Activated CD4-positive, alpha-beta T cell treated with anti-CD3 and anti-CD28 coated beads for 36 hours (primary cell): Measurements from ENCODE around the gene BCL2L2. TPM values are rescaled to one million over a fixed set of nuclear protein-coding genes. Genes with fewer than 3 reads are reported as not detected.
A peak's percentile ranks its signal among the peaks of the same experiment; 100 is the strongest.

ENCODE experiments used
- ATAC-seq: fragments of 200-7000 bp; cut with Tn5 transposase; one replicate; pipeline ENCODE4 v1.10.0; 2021; ENCODE audit warnings: mild to moderate bottlenecking, moderate library complexity
- CTCF ChIA-PET: fragments of 350-600 bp; sonication (Branson Sonifier 250); formaldehyde crosslinking; loops from one replicate; lab custom pipeline; 2021; ENCODE audit warnings: antibody characterized with exemption; lab: Charles Lee
- POLR2A ChIA-PET: fragments of 350-600 bp; sonication (Branson Sonifier 250); formaldehyde crosslinking; loops from one replicate; lab custom pipeline; 2021; ENCODE audit warnings: antibody characterized with exemption, inconsistent platforms; lab: Charles Lee
- DNase-seq: peaks from one replicate; pipeline ENCODE4 v3.0.0-alpha.2; 2020
- H3K27ac Mint-ChIP-seq: one replicate; pipeline ENCODE4 v1.8.0; 2021; ENCODE audit warnings: mixed read lengths
- H3K27me3 Mint-ChIP-seq: one replicate; pipeline ENCODE4 v1.8.0; 2021; ENCODE audit warnings: mixed read lengths
- H3K36me3 Mint-ChIP-seq: one replicate; pipeline ENCODE4 v1.8.0; 2021; ENCODE audit warnings: low read depth, mixed read lengths
- H3K4me1 Mint-ChIP-seq: one replicate; pipeline ENCODE4 v1.8.0; 2021; ENCODE audit warnings: mixed read lengths
- H3K4me3 Mint-ChIP-seq: one replicate; pipeline ENCODE4 v1.8.0; 2021; ENCODE audit warnings: mild to moderate bottlenecking, moderate library complexity, mixed read lengths
- H3K9me3 Mint-ChIP-seq: one replicate; pipeline ENCODE4 v1.8.0; 2021; ENCODE audit warnings: low read depth, mixed read lengths
- intact Hi-C, 2 experiments: fragments of 100-400 bp; cut with DNase I in 1 of 2; cut with micrococcal nuclease in 1 of 2; formaldehyde crosslinking; loops; one replicate each; pipeline versions ENCODE4 v1.14.2 to v1.15.1; 2022 to 2024; cut with DNase I, micrococcal nuclease
- total RNA-seq, 2 experiments: library from RNA; stranded (reverse); gene quantifications; one replicate each; pipeline ENCODE4 v1.2.3, GENCODE V29; 2021

Gene BCL2L2
- total RNA-seq, 2 experiments from 2014 or later, result 0.73 to 1.2 TPM

- POLR2A ChIA-PET, result no interaction called here
- intact Hi-C loops, result no loop called here
- no peaks in the 10 kb centered on the region for H3K9me3 Mint-ChIP-seq
- H3K27ac Mint-ChIP-seq, result no peak overlapping the region
- H3K4me3 Mint-ChIP-seq, result no peak overlapping the region
- CTCF ChIA-PET, result interaction anchor here (1.3 kb wide), 1 partner anchor 25 kb away, joined by 5 read pairs; no protein-coding TSS in a partner anchor
- ATAC-seq (no peak), DNase-seq (no peak)
- H3K4me1 Mint-ChIP-seq, result peaks cover 9% of the 10 kb centered on the region
- H3K36me3 Mint-ChIP-seq, result no peaks in the 10 kb centered on the region
- peaks cover 21% of the 10 kb centered on the region for H3K27me3 Mint-ChIP-seq
These were observed 51.4 kb downstream of the BCL2L2 start for GRCh38 chr14:23358042-23358441.

- Mint-ChIP-seq H3K36me3 (no peaks in the 10 kb centered on the region), H3K27me3 (peaks cover 15% of the 10 kb centered on the region)
- CTCF ChIA-PET, result interaction anchor here (0.5 to 1.3 kb wide), 3 partner anchors 12 to 58 kb away, joined by 3 to 5 read pairs (median 3); no protein-coding TSS in a partner anchor
These were observed 52.0 kb downstream of the BCL2L2 start for GRCh38 chr14:23358553-23359166.

DNA sequence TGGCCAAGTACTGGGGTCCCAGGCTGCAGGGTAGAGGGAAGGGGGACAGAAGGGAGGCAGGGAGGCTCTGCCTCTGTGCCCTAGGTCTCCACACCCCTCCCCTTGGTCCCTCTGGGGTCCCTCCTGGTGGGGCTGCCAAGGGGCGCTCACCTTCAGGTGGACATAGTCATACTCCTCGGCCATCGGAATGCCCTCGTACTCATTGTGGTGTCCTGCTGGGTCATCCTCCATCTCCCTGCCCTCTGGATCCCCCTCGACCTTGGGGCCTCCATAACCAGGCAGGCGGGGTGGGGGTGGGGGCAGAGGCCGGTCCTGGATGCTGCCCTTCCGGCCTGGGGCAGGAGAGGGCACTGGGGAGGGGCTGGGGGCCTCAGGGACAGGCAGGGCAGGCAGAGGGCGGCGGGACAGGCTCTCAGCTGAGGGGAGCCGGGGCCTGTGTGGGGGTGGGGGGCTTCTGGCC is 52.6 kb downstream of the BCL2L2 start:
- no peak for ATAC-seq
- H3K36me3 Mint-ChIP-seq, result no peaks in the 10 kb centered on the region
- POLR2A ChIA-PET, result interaction anchor here (0.5 kb wide), 1 partner anchor 761 kb away, joined by 4 read pairs; no protein-coding TSS in a partner anchor
- no peak overlapping the region for H3K27ac Mint-ChIP-seq
- H3K27me3 Mint-ChIP-seq, result peaks cover 12% of the 10 kb centered on the region
- H3K4me3 Mint-ChIP-seq, result no peak overlapping the region
- CTCF ChIA-PET, result interaction anchor here (0.5 to 1.3 kb wide), 3 partner anchors 13 to 59 kb away, joined by 3 to 5 read pairs (median 3); no protein-coding TSS in a partner anchor
- H3K9me3 Mint-ChIP-seq, result no peaks in the 10 kb centered on the region
- no peak for DNase-seq
- peaks cover 8% of the 10 kb centered on the region for H3K4me1 Mint-ChIP-seq
- intact Hi-C loops, result no loop called here

More at GRCh38 chr14:23358553-23359166, 52.0 kb downstream of the BCL2L2 start:
- no peak for ATAC-seq
- no peak overlapping the region for H3K27ac Mint-ChIP-seq
- DNase-seq, result no peak
- peaks cover 8% of the 10 kb centered on the region for H3K4me1 Mint-ChIP-seq
- no peaks in the 10 kb centered on the region for H3K9me3 Mint-ChIP-seq
- POLR2A ChIA-PET, result interaction anchor here (0.5 kb wide), 1 partner anchor 762 kb away, joined by 4 read pairs; no protein-coding TSS in a partner anchor
- intact Hi-C loops, result no loop called here
- no peak overlapping the region for H3K4me3 Mint-ChIP-seq

DNA sequence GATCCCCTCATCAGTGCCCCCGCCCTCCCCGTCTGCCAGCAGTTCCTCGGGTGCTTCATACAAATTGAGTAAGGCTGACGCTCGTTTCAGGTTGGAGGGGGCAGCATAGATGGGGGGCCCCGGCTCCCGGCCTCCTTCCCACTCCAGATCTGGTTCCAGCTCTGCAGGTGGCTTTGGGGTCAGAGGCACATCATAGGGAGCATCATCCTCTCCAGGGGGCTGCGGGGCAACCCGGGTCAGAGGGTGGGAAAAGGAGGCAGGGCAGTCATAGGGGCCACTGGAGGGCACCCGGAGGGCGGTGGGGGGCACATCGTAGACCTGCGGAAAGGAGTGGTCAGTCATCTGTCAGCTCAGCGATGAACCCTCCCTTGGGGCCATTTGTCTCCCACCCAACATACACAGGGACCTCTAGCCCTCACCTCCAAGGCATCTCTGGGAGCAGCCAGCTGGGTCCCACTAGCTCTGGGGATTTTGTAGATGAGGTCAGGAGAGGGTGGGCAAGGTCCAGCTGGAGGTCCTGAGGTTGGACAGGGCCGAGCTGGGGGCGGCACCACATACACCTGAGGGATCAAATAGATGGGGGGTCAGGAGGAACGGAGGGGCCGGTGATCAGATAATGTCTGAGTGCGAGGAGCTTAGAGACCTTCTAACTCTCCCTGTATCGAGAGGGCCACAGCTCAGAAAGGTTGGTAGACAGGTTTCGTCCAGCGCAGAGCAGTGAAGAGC is 53.3 kb downstream of the BCL2L2 start:
- no peaks in the 10 kb centered on the region for H3K36me3 Mint-ChIP-seq
- H3K9me3 Mint-ChIP-seq, result no peaks in the 10 kb centered on the region
- ChIA-PET CTCF (interaction anchor here (0.7 to 1.4 kb wide), 3 partner anchors 21 to 343 kb away, joined by 4 to 6 read pairs (median 4); no protein-coding TSS in a partner anchor), POLR2A (no interaction called here)
- ATAC-seq (no peak), DNase-seq (no peak)
- H3K27ac Mint-ChIP-seq, result no peak overlapping the region
- H3K27me3 Mint-ChIP-seq, result peaks cover 16% of the 10 kb centered on the region
- peaks cover 10% of the 10 kb centered on the region for H3K4me1 Mint-ChIP-seq
- H3K4me3 Mint-ChIP-seq, result no peak overlapping the region
- intact Hi-C loops, result no loop called here

GRCh38 chr14:23360496-23360895 is 53.9 kb downstream of the BCL2L2 start:
- Mint-ChIP-seq H3K4me1 (peaks cover 11% of the 10 kb centered on the region), H3K36me3 (no peaks in the 10 kb centered on the region), H3K27ac (no peak overlapping the region), H3K9me3 (no peaks in the 10 kb centered on the region), H3K4me3 (no peak overlapping the region), H3K27me3 (peaks cover 17% of the 10 kb centered on the region)
- POLR2A ChIA-PET, result no interaction called here
- CTCF ChIA-PET, result interaction anchor here (0.6 to 1.4 kb wide), 5 partner anchors 9 to 342 kb away, joined by 3 to 6 read pairs (median 4); no protein-coding TSS in a partner anchor
- intact Hi-C loops, result no loop called here
- DNase-seq (no peak), ATAC-seq (no peak)

GRCh38 chr14:23361320-23361719 is 54.7 kb downstream of the BCL2L2 start:
- Mint-ChIP-seq H3K9me3 (no peaks in the 10 kb centered on the region), H3K27me3 (peaks cover 14% of the 10 kb centered on the region), H3K36me3 (no peaks in the 10 kb centered on the region), H3K4me1 (peaks cover 11% of the 10 kb centered on the region), H3K4me3 (no peak overlapping the region), H3K27ac (no peak overlapping the region)
- intact Hi-C loops, result no loop called here
- DNase-seq, result peak; percentile 27
- POLR2A ChIA-PET, result no interaction called here
- peak; percentile 82 for ATAC-seq
- CTCF ChIA-PET, result interaction anchor here (1.1 to 1.4 kb wide), 3 partner anchors 16 to 23 kb away, joined by 3 to 4 read pairs (median 4); no protein-coding TSS in a partner anchor

Other genes starting within 250 kb of the BCL2L2 start
- gene CDH24, start 249.3 kb upstream of the BCL2L2 start, total RNA-seq, result 1 to 10 TPM in 1 of 2 experiments, under 1 TPM in 1; 0.82 to 1.1 TPM
- 100 to 1,000 TPM; 160 to 215 TPM for gene ACIN1, start 211.7 kb upstream of the BCL2L2 start, total RNA-seq
- gene C14orf119, start 211.3 kb upstream of the BCL2L2 start, total RNA-seq, result 10 to 100 TPM; 43.8 to 51.5 TPM
- not detected for gene CIROP, start 201.8 kb upstream of the BCL2L2 start, total RNA-seq
- gene CEBPE, start 187.6 kb upstream of the BCL2L2 start, total RNA-seq, result under 1 TPM; 0.19 to 0.34 TPM
- 1 to 10 TPM in 1 of 2 experiments, under 1 TPM in 1; 0.89 to 1.6 TPM for gene SLC7A8, start 123.2 kb upstream of the BCL2L2 start, total RNA-seq
- not detected for gene RNF212B, start 68.9 kb upstream of the BCL2L2 start, total RNA-seq
- 10 to 100 TPM; 13.7 to 17.5 TPM for gene HOMEZ, start 20.7 kb upstream of the BCL2L2 start, total RNA-seq
- 10 to 100 TPM; 30.9 to 44.6 TPM for gene PPP1R3E, start 4.0 kb upstream of the BCL2L2 start, total RNA-seq
- gene PABPN1, start 14.6 kb downstream of the BCL2L2 start, total RNA-seq, result 100 to 1,000 TPM; 237 to 338 TPM
- gene SLC22A17, start 46.1 kb downstream of the BCL2L2 start, total RNA-seq, result 1 to 10 TPM; 4.7 to 5.3 TPM
- gene EFS, start 58.3 kb downstream of the BCL2L2 start, total RNA-seq, result not detected
- not detected for gene IL25, start 66.0 kb downstream of the BCL2L2 start, total RNA-seq
- gene CMTM5, start 70.2 kb downstream of the BCL2L2 start, total RNA-seq, result not detected
- under 1 TPM; 0.14 to 0.16 TPM for gene MYH6, start 101.4 kb downstream of the BCL2L2 start, total RNA-seq
- under 1 TPM; 0.05 to 0.07 TPM for gene MYH7, start 128.8 kb downstream of the BCL2L2 start, total RNA-seq
- 10 to 100 TPM; 53.0 to 57.8 TPM for gene NGDN, start 162.9 kb downstream of the BCL2L2 start, total RNA-seq
- 1 to 10 TPM; 1.0 to 1.3 TPM for gene ZFHX2, start 244.9 kb downstream of the BCL2L2 start, total RNA-seq
- 1 to 10 TPM; 8.3 to 8.5 TPM for gene THTPA, start 249.4 kb downstream of the BCL2L2 start, total RNA-seq